ENCODE measurements around the gene ZWILCH. TPM values are rescaled to one million over a fixed set of nuclear protein-coding genes. Genes with fewer than 3 reads are reported as not detected.
"Not testable (repeated sequence)": the region's sequence is repeated elsewhere in the genome, so short reads cannot be mapped to it uniquely, and the experiment has no call there.

ZWILCH gene
- total RNA-seq, 1 donor from 2014 or later, result 14.3 TPM

DNA sequence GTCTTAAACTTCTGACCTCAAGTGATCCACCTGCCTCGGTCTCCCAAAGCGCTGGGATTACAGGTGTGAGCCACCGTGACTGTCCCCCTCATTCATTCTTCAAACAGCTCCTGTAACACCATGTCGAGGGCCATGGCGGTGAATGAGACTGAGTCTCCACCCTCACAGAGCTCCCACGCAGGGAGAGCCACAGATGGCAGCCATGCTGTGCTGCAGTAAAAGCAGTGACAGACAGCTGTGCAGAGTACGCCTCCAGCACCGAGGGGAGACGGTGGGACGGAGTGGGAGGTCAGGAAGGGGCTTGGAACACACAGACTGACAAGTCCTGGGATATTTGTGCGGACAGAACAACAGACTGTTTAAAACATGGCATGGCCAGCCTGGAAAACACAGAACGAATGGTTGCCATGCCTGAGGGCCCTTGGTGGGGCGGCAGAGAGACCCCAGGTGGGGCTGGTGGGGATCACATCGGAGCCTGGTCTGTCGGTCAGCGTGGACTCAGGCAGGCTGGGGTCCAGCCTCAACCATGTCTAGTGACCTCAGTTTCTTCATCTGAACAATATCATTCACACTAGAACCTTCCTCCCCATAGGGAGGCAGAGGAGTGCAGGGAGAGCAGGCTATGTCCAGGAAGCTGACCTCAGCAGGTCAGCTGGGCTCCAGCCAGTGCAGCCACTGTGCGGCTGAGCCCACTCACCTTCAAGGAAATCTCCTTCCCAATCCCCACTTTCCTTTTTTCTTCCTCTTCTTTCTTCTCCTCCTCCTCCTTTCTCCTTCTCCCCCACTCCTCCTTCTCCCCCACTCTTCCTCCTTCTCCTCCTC, 81.2 kb downstream of the ZWILCH start:
- peak; percentile 25 for DNase-seq

DNA sequence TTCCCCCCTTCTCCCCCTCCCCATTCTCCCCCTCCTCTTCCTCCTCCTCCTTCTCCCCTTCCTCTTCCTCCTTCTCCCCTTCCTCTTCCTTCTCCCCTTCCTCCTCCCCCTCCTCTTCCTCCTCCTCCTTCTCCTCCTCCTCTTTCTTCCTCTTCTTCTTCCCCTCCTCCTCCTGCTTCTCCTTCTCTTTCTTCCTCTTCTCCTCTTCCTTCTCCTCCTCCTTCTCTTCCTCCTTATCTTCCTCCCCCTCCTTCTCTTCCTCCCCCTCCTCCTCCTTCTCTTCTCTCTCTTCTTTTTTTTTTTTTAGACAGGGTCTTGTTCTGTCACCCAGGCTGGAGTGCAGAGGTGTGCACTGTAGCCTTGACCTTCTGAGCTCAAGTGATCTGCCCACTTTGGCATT, 81.9 kb downstream of the ZWILCH start:
- DNase-seq, result no peak

- DNase-seq, result peak; percentile 27
Measured at GRCh38 chr15:66587749-66588148, 82.6 kb downstream of the ZWILCH start.

DNA sequence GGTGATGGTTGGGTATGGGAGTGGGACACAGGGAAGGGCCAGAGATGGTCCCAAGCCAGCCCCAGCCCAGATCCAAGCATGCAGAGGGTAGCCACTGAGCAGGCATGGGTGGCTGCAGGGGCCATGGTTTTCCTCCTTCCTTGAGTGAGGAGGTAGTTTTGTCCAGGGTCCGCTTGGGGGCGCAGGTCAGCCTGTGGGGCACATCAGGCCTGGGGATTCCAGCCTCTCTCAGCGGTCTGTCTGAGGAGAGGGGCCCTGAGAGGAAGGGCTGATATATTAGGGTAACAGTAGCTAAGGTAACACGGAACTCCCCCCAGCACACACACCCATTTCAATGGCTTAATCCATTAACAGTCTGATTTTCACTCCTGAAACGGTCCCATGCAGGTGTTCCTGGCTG, 83.4 kb downstream of the ZWILCH start:
- no peak for DNase-seq

DNA sequence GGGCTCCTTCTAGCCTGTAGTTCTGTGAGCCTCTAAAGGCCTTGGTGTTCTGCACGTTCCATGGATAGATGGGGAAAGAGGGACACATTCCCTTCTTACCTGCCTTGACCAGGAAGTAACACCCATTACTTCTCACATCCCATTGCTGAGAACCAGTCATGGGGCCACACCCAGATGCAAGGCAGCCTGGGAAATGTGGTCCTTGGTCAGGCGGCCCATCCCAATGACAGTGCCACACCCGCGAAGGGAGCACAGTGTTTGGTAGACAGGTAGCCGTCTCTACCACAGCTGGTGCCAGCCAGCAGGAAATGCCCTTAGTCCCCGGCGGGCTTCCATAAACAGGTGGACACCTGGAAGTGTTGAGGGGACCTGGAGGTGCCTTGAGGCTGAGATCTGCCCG, 83.8 kb downstream of the ZWILCH start:
- DNase-seq, result no peak

GRCh38 chr15:66589429-66589828, 84.3 kb downstream of the ZWILCH start:
- not testable (repeated sequence) for DNase-seq

DNA sequence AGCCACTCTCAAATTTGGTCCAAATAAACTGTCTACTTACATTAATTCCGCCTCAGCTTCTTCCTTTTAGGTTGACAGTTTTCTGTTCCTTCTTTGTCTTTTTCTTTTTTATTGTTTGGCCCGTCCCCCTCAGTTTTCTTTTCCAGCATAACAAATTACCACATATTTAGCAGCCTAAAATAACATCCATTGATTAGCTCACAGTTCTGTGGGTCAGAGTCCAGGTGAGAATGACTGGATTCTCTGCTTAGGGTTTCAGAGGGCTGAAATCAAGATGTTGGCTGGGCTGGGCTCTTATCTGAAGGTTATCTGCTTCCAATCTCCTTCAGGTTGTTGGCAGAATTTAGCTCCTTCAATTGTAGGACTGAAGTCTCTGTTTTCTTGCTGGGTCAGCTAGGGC, 85.3 kb downstream of the ZWILCH start:
- no peak for DNase-seq

DNA sequence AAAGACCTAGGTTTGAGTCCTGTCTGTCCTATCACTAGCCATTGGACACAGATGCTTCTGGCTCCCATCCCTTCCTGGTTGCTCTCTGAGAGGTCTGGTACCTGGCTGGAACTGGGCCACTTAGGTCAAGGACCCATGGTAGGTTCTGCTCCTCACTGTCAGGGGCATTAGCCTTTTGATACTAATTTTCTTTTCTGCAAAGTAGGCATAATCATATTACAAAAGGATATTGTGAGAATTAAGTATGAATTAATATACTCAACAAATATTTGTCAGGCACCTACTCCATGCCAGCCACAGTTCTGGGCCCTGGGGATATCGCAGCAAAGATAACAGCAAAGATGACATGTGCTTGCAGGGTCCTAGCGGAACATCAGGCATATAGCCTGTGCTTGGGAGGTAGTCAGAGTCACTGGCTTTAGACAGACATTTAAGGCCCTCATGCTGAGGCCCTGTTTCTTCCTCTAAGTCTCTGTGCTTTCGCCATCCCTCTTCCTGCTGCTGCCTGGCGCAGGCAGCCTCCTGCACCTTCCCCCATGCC, 86.3 kb downstream of the ZWILCH start:
- DNase-seq, result no peak

GRCh38 chr15:66592505-66593218, 87.5 kb downstream of the ZWILCH start:
- DNase-seq, result no peak

DNA sequence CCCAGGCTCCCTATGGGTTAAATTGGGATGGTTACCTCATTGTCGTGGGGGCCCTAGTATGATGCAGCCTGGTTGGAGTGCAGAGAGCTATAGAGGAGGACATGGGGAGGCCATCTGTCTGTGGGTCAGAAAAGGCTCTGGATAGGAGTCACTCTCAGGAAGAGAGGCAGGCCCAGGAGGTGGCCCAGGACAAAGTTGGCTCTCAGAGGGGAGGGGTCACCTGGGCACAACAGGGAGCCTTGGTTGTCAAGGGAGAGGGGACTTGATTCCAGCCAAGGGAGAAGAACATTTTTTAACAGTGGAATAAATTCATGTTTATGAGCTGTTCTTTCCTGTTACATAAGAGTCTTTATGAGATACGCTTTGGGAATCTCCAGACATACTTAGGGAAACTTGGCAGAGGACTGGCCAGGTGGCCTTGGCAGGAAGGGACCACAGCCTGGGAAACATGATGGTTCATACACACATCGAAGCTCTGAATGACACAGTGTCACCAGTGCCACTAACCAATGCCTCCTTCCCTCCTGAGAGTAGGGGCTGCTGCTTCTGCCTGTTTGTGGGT, 88.2 kb downstream of the ZWILCH start:
- peak; percentile 30 for DNase-seq

GRCh38 chr15:66594344-66594743, 89.2 kb downstream of the ZWILCH start:
- DNase-seq, result no peak

DNA sequence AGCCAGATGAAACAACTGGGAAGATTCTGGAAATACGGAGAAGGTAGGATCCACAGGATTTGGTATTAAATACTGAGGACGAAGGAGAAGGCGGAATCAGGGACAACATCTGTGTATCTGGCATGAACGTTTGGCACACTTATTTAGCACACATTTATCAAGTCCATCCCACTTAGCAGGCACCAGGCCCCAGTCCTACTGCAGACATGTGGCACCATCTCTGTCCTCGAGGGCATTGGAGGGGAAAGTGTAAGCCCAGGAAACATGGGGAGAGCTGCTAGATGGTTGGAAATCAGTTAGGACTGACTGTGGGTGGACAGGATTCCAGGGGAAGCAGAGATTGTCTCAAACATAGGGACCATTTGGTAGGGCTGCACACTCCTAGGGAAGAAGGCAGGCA, 89.7 kb downstream of the ZWILCH start:
- no peak for DNase-seq

- DNase-seq, result no peak
Measured at GRCh38 chr15:66595332-66595731, 90.2 kb downstream of the ZWILCH start.

DNA sequence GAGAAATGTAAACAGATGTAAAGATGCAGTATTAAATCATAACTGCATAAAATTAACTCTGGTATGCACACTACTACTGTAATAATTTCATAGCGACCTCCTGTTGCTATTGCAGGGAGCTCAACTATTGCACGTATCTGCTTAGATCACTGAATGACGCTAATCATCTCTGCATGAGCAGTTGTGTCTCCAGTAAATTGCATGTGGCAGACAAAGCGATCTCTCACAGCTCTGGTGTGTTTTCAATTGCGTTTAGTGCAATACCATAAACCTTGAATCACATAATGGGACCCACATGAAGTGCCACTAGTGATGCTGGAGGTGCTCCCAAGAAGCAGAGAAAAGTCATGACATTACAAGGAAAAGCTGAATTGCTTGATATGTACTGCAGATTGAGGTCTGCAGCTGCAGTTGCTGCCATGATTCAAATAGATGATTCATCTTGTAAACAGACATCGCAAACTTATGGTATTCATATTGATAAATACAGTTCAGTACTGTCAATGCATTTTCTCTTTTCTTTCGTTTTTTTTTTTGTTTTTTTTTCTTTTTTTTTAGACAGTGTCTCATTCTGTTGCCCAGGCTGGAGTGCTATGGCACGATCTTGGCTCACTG, 90.9 kb downstream of the ZWILCH start:
- DNase-seq, result no peak

DNA sequence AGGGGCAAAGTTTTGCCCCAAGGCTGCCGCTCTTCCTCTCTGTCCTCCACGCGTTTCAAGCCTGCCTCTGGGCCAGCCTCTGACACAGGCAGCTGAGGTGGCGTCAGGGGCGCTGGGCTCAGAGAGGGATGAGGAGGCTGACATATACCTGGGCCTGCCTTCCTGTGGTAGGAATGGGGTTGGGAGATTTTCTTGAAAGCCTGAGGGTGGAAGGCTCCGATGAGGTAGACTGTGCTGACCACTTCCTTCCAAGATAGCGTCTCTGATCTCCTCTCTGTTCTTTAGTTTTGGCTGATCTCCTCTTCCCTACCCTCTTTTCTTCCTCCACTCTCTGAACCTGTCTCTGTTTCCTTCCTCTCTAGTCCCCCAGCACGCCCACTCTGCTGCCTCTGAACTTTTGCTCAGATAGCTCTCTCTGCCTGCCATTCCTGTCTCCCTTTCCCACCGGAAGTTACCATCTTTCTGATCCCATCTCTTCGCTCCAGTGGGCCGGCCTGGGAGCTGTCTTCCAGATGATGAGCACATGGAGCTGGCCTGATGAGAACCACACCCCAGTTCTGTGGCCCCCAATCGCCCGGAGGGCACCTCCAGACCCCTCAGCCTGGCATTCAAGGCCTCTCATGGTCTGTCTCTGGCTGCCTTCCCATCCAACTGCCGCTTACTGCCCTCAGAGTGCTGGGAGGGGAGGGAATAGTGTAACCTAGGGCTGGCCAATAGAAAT, 93.1 kb downstream of the ZWILCH start:
- DNase-seq, result no peak

Other genes with a start within 250 kb of the ZWILCH start
- 36.1 and 37.0 TPM in 2 replicates for gene DIS3L, start 211.8 kb upstream of the ZWILCH start, total RNA-seq
- gene TIPIN, start 148.6 kb upstream of the ZWILCH start, total RNA-seq, result 7.8 and 12.4 TPM in 2 replicates
- 39.2 and 41.4 TPM in 2 replicates for gene MAP2K1, start 118.4 kb upstream of the ZWILCH start, total RNA-seq
- gene SNAPC5, start 7.6 kb upstream of the ZWILCH start, total RNA-seq, result 21.4 and 22.2 TPM in 2 replicates
- gene RPL4, start 471 bp upstream of the ZWILCH start, total RNA-seq, result 1,741 and 3,818 TPM in 2 replicates
- not detected in 2 replicates for gene LCTL, start 60.7 kb downstream of the ZWILCH start, total RNA-seq
- 10.1 and 11.9 TPM in 2 replicates for gene SMAD6, start 196.9 kb downstream of the ZWILCH start, total RNA-seq

Measured in dermis blood vessel endothelial cell (primary cell).